WERI-Rb-1 (cell line): Measurements from ENCODE around the gene ZDHHC1.

Experiments used
- DNase-seq: peaks from one replicate; pipeline ENCODE4 v3.0.0-alpha.2; 2020
- H3K27ac ChIP-seq: fragments of 250-450 bp; sonication (Bioruptor Pico); 2 replicates; pipeline ENCODE4 v1.5.1; 2020; ENCODE audit warnings: mild to moderate bottlenecking, moderate library complexity
- H3K27me3 ChIP-seq: fragments of 250-450 bp; sonication (Bioruptor Pico); 2 replicates; pipeline ENCODE4 v1.5.1; 2021; ENCODE audit warnings: mild to moderate bottlenecking, low read depth, moderate library complexity; ENCODE audit not compliant: insufficient read depth, severe bottlenecking
- H3K36me3 ChIP-seq: fragments of 250-450 bp; sonication (Bioruptor Pico); 2 replicates; pipeline ENCODE4 v1.5.1; 2020; ENCODE audit warnings: mild to moderate bottlenecking, moderate library complexity
- H3K4me3 ChIP-seq: 2 replicates; pipeline ENCODE4 v1.5.1; 2011; ENCODE audit warnings: low read depth, mild to moderate bottlenecking, control low read depth, low read length
- H3K9me3 ChIP-seq: fragments of 250-450 bp; sonication (Bioruptor Pico); 2 replicates; pipeline ENCODE4 v1.5.1; 2021; ENCODE audit warnings: mild to moderate bottlenecking, moderate library complexity; ENCODE audit not compliant: severe bottlenecking
- TF ChIP-seq, protein P1 (sequence below): IDR thresholded peaks from 2 replicates; pipeline ENCODE4 v1.5.1; 2011; ENCODE audit warnings: low read depth, mild to moderate bottlenecking, control low read depth, inconsistent platforms, low read length

The ZDHHC1 gene

DNA sequence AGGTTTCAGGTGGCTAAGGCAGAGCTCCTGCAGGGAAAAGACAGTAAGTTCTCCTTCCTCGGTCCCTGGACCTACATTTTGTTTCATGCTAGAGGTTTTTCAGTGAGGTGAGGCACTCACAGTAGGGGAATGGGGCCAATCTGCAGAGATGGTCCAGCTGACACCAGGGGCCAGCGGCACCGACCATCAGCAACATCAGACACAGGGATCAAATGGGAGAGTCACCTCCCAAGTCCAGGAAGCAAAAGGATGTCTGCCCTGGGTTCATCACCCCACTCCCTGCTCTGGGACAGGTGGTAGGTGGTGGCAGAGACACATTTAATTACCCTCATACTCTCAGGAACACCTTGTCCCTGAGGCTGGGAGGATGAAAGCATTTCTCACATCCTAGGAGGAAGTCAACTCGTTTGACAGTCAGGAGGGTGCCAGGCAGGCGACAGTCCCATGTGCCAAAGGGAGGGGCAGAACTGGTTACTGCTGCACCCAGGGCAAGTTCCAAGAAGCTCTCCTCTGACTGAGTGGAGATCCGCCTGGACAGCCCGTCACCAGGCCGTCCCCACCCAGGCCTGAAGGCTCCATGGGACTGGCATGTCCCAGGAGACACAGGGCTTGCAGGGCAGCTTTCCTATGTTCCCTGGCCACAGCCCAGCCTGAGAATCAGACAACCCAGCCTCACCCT lies 45.5 kb upstream of the ZDHHC1 start:
- no peaks in the 10 kb centered on the region for H3K27me3 ChIP-seq
- peaks cover 6% of the 10 kb centered on the region for H3K36me3 ChIP-seq
- TF ChIP-seq, protein P1, sequence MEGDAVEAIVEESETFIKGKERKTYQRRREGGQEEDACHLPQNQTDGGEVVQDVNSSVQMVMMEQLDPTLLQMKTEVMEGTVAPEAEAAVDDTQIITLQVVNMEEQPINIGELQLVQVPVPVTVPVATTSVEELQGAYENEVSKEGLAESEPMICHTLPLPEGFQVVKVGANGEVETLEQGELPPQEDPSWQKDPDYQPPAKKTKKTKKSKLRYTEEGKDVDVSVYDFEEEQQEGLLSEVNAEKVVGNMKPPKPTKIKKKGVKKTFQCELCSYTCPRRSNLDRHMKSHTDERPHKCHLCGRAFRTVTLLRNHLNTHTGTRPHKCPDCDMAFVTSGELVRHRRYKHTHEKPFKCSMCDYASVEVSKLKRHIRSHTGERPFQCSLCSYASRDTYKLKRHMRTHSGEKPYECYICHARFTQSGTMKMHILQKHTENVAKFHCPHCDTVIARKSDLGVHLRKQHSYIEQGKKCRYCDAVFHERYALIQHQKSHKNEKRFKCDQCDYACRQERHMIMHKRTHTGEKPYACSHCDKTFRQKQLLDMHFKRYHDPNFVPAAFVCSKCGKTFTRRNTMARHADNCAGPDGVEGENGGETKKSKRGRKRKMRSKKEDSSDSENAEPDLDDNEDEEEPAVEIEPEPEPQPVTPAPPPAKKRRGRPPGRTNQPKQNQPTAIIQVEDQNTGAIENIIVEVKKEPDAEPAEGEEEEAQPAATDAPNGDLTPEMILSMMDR = no peak
- DNase-seq = no peak
- no peak overlapping the region for H3K27ac ChIP-seq
- H3K9me3 ChIP-seq = no peaks in the 10 kb centered on the region
- no peak overlapping the region for H3K4me3 ChIP-seq

DNA sequence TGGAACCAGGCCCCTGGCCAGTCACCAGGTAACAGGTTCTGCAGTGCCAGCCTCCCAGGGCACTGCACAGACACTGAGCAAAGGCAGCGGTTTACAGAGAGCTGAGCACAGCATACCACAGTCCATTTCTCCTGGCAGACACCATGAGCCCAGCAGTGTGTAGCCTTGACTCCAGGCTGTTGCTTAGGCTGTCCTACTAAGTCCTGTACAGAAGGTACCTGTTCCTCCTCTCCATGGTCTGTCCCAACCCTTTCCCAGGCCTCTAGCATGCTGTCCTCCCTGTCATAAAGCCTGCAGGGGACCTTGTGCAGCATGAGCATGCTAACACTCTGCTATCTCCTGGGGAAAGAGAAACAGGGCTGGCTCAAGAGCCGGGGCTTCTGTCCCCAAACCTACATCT lies 44.7 kb upstream of the ZDHHC1 start:
- no peaks in the 10 kb centered on the region for H3K27me3 ChIP-seq
- peaks cover 5% of the 10 kb centered on the region for H3K36me3 ChIP-seq
- TF ChIP-seq, protein P1 = no peak
- H3K9me3 ChIP-seq = no peaks in the 10 kb centered on the region
- no peak overlapping the region for H3K4me3 ChIP-seq
- no peak overlapping the region for H3K27ac ChIP-seq
- DNase-seq = no peak

DNA sequence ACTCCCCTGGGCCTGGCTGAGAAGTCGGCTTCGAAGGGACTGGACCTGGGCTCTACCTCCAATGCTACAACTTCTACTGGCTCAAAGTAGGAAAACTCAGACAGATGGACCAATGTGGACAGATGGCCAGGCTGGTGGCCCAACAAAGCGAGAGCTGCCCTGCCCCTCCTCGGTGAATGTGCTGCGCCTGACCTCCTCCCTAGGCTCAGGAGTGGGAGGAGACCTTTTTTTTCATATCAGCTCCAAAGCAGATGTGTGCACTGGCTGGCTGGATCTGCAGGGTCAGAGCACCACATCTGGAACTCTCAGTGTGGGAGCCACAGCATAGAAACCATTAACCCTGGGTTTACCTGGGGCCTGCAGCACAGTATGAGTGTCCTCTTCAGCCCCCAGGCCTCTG lies 43.9 kb upstream of the ZDHHC1 start:
- TF ChIP-seq, protein P1 = no peak
- no peaks in the 10 kb centered on the region for H3K27me3 ChIP-seq
- no peaks in the 10 kb centered on the region; the same call in 1 of the 2 replicates for H3K36me3 ChIP-seq
- DNase-seq = no peak
- H3K27ac ChIP-seq = no peak overlapping the region
- no peaks in the 10 kb centered on the region for H3K9me3 ChIP-seq
- no peak overlapping the region for H3K4me3 ChIP-seq

DNA sequence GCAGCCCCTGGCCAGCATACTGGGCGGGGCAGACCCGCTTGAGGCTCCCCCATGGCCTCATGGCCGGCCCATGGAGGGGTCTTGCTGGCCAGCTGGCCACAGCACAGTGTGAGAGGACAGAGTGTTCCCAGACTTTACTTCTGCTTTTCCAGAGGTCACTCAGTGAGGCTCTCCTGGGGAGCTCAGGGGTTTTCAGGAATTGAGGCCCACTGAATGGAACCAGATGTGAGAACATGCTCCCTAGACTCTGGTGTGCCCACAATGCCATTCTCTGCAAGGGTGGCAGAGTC lies 43.5 kb upstream of the ZDHHC1 start:
- H3K9me3 ChIP-seq = no peaks in the 10 kb centered on the region
- no peaks in the 10 kb centered on the region; the same call in 1 of the 2 replicates for H3K36me3 ChIP-seq
- DNase-seq = no peak
- H3K27ac ChIP-seq = no peak overlapping the region
- TF ChIP-seq, protein P1 = no peak
- no peak overlapping the region for H3K4me3 ChIP-seq
- no peaks in the 10 kb centered on the region for H3K27me3 ChIP-seq

DNA sequence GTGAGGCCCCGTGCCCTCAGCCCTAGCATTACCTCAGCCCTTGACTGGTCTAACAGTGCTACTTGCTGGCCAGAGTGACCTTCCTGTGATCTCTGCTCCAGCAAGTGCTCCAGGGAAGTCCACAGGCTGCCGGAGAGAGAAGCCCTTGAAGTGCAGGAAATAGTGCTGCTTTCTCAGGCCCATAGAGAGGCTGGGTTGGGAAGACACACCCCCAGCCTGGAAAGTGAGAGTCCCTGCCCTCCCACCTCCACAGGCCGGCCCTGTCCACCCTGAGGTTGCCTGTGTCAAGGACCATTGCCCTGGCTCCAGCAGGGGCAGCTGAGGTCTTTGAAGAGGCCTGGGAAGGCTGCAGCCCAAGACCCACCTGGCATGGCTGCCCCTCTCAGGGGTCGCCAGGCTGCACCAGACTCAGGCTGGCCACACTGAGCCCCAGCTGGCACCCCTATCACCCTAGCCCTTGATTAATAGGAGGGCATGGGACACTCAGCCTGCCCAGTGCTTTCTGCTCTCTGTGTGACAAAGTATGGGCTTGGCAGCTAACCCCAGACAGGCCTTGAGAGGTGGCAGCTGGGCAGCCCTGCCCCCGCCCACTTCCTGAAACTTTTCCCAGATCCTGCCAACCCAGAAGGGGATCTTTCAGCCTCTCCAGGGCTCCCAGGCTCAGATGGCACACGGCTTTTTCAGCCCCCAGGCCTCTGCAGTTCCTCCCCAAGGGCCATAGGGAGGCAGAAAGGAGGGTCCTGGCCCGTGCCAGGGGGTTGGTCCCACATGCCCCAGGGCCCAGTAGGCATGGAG lies 43.0 kb upstream of the ZDHHC1 start:
- no peak overlapping the region for H3K4me3 ChIP-seq
- H3K36me3 ChIP-seq = no peaks in the 10 kb centered on the region; the same call in 1 of the 2 replicates
- no peaks in the 10 kb centered on the region for H3K27me3 ChIP-seq
- no peaks in the 10 kb centered on the region for H3K9me3 ChIP-seq
- TF ChIP-seq, protein P1 = no peak
- no peak for DNase-seq
- H3K27ac ChIP-seq = no peak overlapping the region
